NB4 (cell line): ENCODE data around the gene BIRC6.

ENCODE experiments used
- TF ChIP-seq, protein P1 (sequence below): IDR thresholded peaks from one replicate; pipeline ENCODE4 v1.5.1; 2012; ENCODE audit warnings: low read depth, low read length
- TF ChIP-seq, protein P2 (sequence below): IDR thresholded peaks from 2 replicates; pipeline ENCODE4 v1.6.1; 2011; ENCODE audit warnings: low read depth, low read length

DNA sequence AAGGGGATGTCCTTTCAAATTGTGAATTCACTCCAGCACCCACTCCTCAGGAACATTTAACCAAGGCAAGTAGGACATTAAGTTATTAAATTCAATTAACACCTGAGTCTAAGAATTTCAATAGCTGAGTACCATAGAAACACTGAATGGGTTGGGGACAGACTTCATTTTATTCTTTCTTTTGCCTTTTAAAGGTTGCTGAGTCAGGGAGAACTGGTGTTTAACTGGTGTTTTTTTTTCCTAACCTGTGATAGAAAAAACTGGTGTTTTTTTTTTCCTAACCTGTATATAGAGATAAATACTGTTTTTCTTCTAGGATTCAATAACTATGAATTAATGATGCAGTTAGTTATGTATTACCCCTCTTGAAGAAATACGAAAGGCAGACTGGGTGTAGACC is 309.9 kb downstream of the BIRC6 start:
- TF ChIP-seq, protein P1, sequence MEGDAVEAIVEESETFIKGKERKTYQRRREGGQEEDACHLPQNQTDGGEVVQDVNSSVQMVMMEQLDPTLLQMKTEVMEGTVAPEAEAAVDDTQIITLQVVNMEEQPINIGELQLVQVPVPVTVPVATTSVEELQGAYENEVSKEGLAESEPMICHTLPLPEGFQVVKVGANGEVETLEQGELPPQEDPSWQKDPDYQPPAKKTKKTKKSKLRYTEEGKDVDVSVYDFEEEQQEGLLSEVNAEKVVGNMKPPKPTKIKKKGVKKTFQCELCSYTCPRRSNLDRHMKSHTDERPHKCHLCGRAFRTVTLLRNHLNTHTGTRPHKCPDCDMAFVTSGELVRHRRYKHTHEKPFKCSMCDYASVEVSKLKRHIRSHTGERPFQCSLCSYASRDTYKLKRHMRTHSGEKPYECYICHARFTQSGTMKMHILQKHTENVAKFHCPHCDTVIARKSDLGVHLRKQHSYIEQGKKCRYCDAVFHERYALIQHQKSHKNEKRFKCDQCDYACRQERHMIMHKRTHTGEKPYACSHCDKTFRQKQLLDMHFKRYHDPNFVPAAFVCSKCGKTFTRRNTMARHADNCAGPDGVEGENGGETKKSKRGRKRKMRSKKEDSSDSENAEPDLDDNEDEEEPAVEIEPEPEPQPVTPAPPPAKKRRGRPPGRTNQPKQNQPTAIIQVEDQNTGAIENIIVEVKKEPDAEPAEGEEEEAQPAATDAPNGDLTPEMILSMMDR: no peak
- TF ChIP-seq, protein P2, sequence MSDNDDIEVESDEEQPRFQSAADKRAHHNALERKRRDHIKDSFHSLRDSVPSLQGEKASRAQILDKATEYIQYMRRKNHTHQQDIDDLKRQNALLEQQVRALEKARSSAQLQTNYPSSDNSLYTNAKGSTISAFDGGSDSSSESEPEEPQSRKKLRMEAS: no peak
